HG02571 (cell line): ENCODE measurements around the gene GRHPR.
A peak's percentile ranks its signal among the peaks of the same experiment; 100 is the strongest.
"Not testable (repeated sequence)": the region's sequence is repeated elsewhere in the genome, so short reads cannot be mapped to it uniquely, and the experiment has no call there.

Experiments
- ATAC-seq: cut with Tn5 transposase; IDR thresholded peaks from one replicate; pipeline ENCODE4 v1.9.1; 2021; ENCODE audit warnings: mild to moderate bottlenecking, moderate library complexity; ENCODE audit not compliant: unreplicated experiment

The GRHPR gene

GRCh38 chr9:37444890-37445289 lies 22.4 kb downstream of the GRHPR start:
- ATAC-seq = no peak

- no peak for ATAC-seq
Measured at GRCh38 chr9:37445832-37446231, 23.3 kb downstream of the GRHPR start.

- no peak for ATAC-seq
Measured at GRCh38 chr9:37446401-37446800, 23.9 kb downstream of the GRHPR start.

- ATAC-seq = no peak
Measured at GRCh38 chr9:37447111-37447510, 24.6 kb downstream of the GRHPR start.

GRCh38 chr9:37449862-37450632 lies 27.6 kb downstream of the GRHPR start:
- ATAC-seq = no peak

- ATAC-seq = no peak
Measured at GRCh38 chr9:37451628-37452027, 29.1 kb downstream of the GRHPR start.

- ATAC-seq = no peak
Measured at GRCh38 chr9:37452611-37453010, 30.1 kb downstream of the GRHPR start.

GRCh38 chr9:37453827-37454226 lies 31.3 kb downstream of the GRHPR start:
- ATAC-seq = no peak

- ATAC-seq = no peak
Measured at GRCh38 chr9:37454238-37454637, 31.7 kb downstream of the GRHPR start.

GRCh38 chr9:37455884-37456647 lies 33.6 kb downstream of the GRHPR start:
- no peak for ATAC-seq

GRCh38 chr9:37456817-37457216 lies 34.3 kb downstream of the GRHPR start:
- no peak for ATAC-seq

- ATAC-seq = no peak
Measured at GRCh38 chr9:37464006-37464405, 41.5 kb downstream of the GRHPR start.

GRCh38 chr9:37464426-37465248 lies 42.1 kb downstream of the GRHPR start:
- ATAC-seq = peak; percentile 34

- peak; percentile 86 for ATAC-seq
Measured at GRCh38 chr9:37465249-37466036, 42.9 kb downstream of the GRHPR start, which contains the start of gene ZBTB5. TSS of gene ZBTB5 (minus strand) at chr9:37465450. CDS start at chr9:37442551, 22,899 bp downstream.

GRCh38 chr9:37466037-37466709 lies 43.7 kb downstream of the GRHPR start:
- ATAC-seq = peak; percentile 4

- not testable (repeated sequence) for ATAC-seq
Measured at GRCh38 chr9:37467530-37467929, 45.0 kb downstream of the GRHPR start.

- ATAC-seq = no peak
Measured at GRCh38 chr9:37468620-37469019, 46.1 kb downstream of the GRHPR start.

GRCh38 chr9:37471942-37472684 lies 49.6 kb downstream of the GRHPR start:
- ATAC-seq = no peak

GRCh38 chr9:37473982-37474381 lies 51.5 kb downstream of the GRHPR start:
- ATAC-seq = not testable (repeated sequence)
